HCT116 (cell line): ENCODE results near the gene SLC40A1. TPM values are rescaled to one million over a fixed set of nuclear protein-coding genes. Genes with fewer than 3 reads are reported as not detected.

Source experiments
- ATAC-seq: fragments of 200-7000 bp; cut with Tn5 transposase; 2 replicates; pipeline ENCODE4 v1.9.1; 2020; ENCODE audit warnings: mild to moderate bottlenecking, moderate library complexity
- BruUV-seq: library from RNA; stranded (reverse); fragments of 400-500 nt; replicated peaks from 2 replicates; lab custom pipeline; 2021; lab: Mats Ljungman, UMichigan
- CTCF ChIA-PET: fragments of 300-600 bp; sonication (Branson Sonifier 250); formaldehyde crosslinking; loops from one replicate; lab custom pipeline; 2021; ENCODE audit warnings: antibody characterized with exemption; lab: Charles Lee
- POLR2A ChIA-PET: fragments of 300-600, 350-600 bp; sonication (Branson Sonifier 250); formaldehyde crosslinking; loops from one replicate; lab custom pipeline; 2021; ENCODE audit warnings: antibody characterized with exemption; lab: Charles Lee
- RAD21 ChIA-PET, 2 experiments: fragments of 300-600 bp; sonication (Branson Sonifier 250); formaldehyde crosslinking; loops; one replicate each; lab custom pipeline; 2023; ENCODE audit warnings: low total read pairs in 2 of 2; ENCODE audit not compliant: uncharacterized antibody in 2 of 2, unreplicated experiment in 2 of 2, low non-redundant PET in 1 of 2; lab: Charles Lee
- DNase-seq: peaks from one replicate; pipeline ENCODE4 v3.0.0-alpha.2; 2010; ENCODE audit warnings: low read depth, low spot score
- H2AFZ ChIP-seq: fragments of 200-600 bp; shearing (Covaris generic), sonication (generic); 2 replicates; pipeline ENCODE4 v1.6.1; 2017; ENCODE audit warnings: low read depth, mixed run types, mixed read lengths, antibody characterized with exemption, low read length; ENCODE audit not compliant: poor library complexity, severe bottlenecking
- H3K27ac ChIP-seq: 2 replicates; pipeline ENCODE4 v1.5.1; 2012; ENCODE audit warnings: low read depth, low read length
- H3K27me3 ChIP-seq: fragments of 200-600 bp; sonication (generic); 2 replicates; pipeline ENCODE4 v1.6.1; 2016; ENCODE audit warnings: mixed run types, low read length, mixed read lengths; ENCODE audit not compliant: insufficient read depth
- H3K36me3 ChIP-seq, 2 experiments: fragments of 200-500 bp in 1 of 2; fragments of 200-600 bp in 1 of 2; sonication (Bioruptor generic) in 1 of 2; sonication (generic) in 1 of 2; 2 replicates each; pipeline versions ENCODE4 v1.5.1 to v1.6.1; 2014 to 2016; ENCODE audit warnings: low read length in 2 of 2, inconsistent platforms in 1 of 2, mixed read lengths in 1 of 2, mixed run types in 1 of 2; ENCODE audit not compliant: insufficient read depth in 2 of 2, control insufficient read depth in 1 of 2
- H3K4me1 ChIP-seq, 2 experiments: fragments of 200-600 bp in 1 of 2; sonication (generic) in 1 of 2; 2 replicates each; pipeline versions ENCODE4 v1.5.1 to v1.6.1; 2012 to 2017; ENCODE audit warnings: low read length in 2 of 2, inconsistent platforms in 1 of 2, mild to moderate bottlenecking in 1 of 2, mixed read lengths in 1 of 2, mixed run types in 1 of 2, moderate library complexity in 1 of 2; ENCODE audit not compliant: insufficient read depth in 2 of 2, control insufficient read depth in 1 of 2
- H3K4me2 ChIP-seq: fragments of 200-600 bp; sonication (generic); 2 replicates; pipeline ENCODE4 v1.6.1; 2017; ENCODE audit warnings: mixed run types, low read length, mixed read lengths
- H3K4me3 ChIP-seq, 2 experiments: fragments of 200-600 bp in 1 of 2; sonication (generic) in 1 of 2; replicated peaks in 1 of 2; 2 replicates each; pipeline ENCODE4 v1.5.1; 2011 to 2016; ENCODE audit warnings: low read length in 2 of 2, control low read depth in 1 of 2, low read depth in 1 of 2, mild to moderate bottlenecking in 1 of 2, mixed read lengths in 1 of 2, mixed run types in 1 of 2
- H3K79me2 ChIP-seq: fragments of 200-600 bp; sonication (generic); 2 replicates; pipeline ENCODE4 v1.6.1; 2017; ENCODE audit warnings: mild to moderate bottlenecking, mixed run types, low read length, moderate library complexity, mixed read lengths; ENCODE audit not compliant: insufficient read depth
- H3K9ac ChIP-seq: fragments of 200-600 bp; sonication (generic); 2 replicates; pipeline ENCODE4 v1.6.1; 2016; ENCODE audit warnings: low read length, mixed read lengths
- H3K9me2 ChIP-seq: fragments of 200-600 bp; sonication (generic), shearing (Covaris generic); 2 replicates; pipeline ENCODE4 v1.6.1; 2017; ENCODE audit warnings: mixed run types, mild to moderate bottlenecking, moderate library complexity; ENCODE audit not compliant: insufficient read depth
- H3K9me3 ChIP-seq, 2 experiments: fragments of 200-500 bp in 1 of 2; fragments of 200-600 bp in 1 of 2; sonication (Bioruptor generic) in 1 of 2; sonication (generic) in 1 of 2; 2 replicates each; pipeline ENCODE4 v1.6.1; 2014 to 2017; ENCODE audit warnings: low read length in 2 of 2, mixed read lengths in 2 of 2, inconsistent platforms in 1 of 2, low read depth in 1 of 2, mild to moderate bottlenecking in 1 of 2, mixed run types in 1 of 2, moderate library complexity in 1 of 2; ENCODE audit not compliant: control insufficient read depth in 1 of 2, insufficient read depth in 1 of 2
- H4K20me1 ChIP-seq: fragments of 200-600 bp; sonication (generic), shearing (Covaris generic); 2 replicates; pipeline ENCODE4 v1.6.1; 2017; ENCODE audit warnings: mixed run types, mild to moderate bottlenecking, moderate library complexity; ENCODE audit not compliant: insufficient read depth
- CBX3 ChIP-seq: IDR thresholded peaks from 2 replicates; pipeline ENCODE4 v1.6.1; 2012; ENCODE audit warnings: low read depth
- EGR1 ChIP-seq: IDR thresholded peaks from 2 replicates; pipeline ENCODE4 v1.6.1; 2012; ENCODE audit warnings: low read depth
- EZH2 ChIP-seq: fragments of 200-600 bp; sonication (generic); IDR thresholded peaks from 2 replicates; pipeline ENCODE4 v1.6.1; 2017; ENCODE audit warnings: antibody characterized with exemption, mixed run types
- FOSL1 ChIP-seq: IDR thresholded peaks from 2 replicates; pipeline ENCODE4 v1.6.1; 2012; ENCODE audit warnings: low read depth
- JUND ChIP-seq: IDR thresholded peaks from 2 replicates; pipeline ENCODE4 v1.6.1; 2012
- MAX ChIP-seq: IDR thresholded peaks from 2 replicates; pipeline ENCODE4 v1.6.1; 2012
- RAD21 ChIP-seq: IDR thresholded peaks from 2 replicates; pipeline ENCODE4 v1.6.1; 2012; ENCODE audit warnings: low read depth, mild to moderate bottlenecking
- SIN3A ChIP-seq: IDR thresholded peaks from 2 replicates; pipeline ENCODE4 v1.6.1; 2012; ENCODE audit warnings: low read depth
- SRF ChIP-seq: IDR thresholded peaks from 2 replicates; pipeline ENCODE4 v1.6.1; 2012; ENCODE audit warnings: low read depth
- YY1 ChIP-seq: IDR thresholded peaks from 2 replicates; pipeline ENCODE4 v1.6.1; 2011; ENCODE audit warnings: low read length, low read depth, moderate library complexity, mild to moderate bottlenecking; ENCODE audit not compliant: insufficient replicate concordance; ENCODE audit errors: extremely low read depth
- ZBTB33 ChIP-seq: IDR thresholded peaks from 2 replicates; pipeline ENCODE4 v1.6.1; 2011; ENCODE audit warnings: mild to moderate bottlenecking, low read length, moderate library complexity; ENCODE audit not compliant: insufficient replicate concordance; ENCODE audit errors: extremely low read depth
- ZNF274 ChIP-seq: fragments of 200-500 bp; sonication (Bioruptor generic); IDR thresholded peaks from 2 replicates; pipeline ENCODE4 v1.6.1; 2014; ENCODE audit warnings: mild to moderate bottlenecking, low read depth, low read length, inconsistent platforms
- intact Hi-C: fragments of 100-400 bp; cut with micrococcal nuclease; formaldehyde crosslinking; loops from 2 replicates; pipeline ENCODE4 v1.10.0; 2022
- total RNA-seq: library from RNA; stranded (reverse); gene quantifications from one replicate; pipeline ENCODE4 v1.2.1, GENCODE V29; 2021; ENCODE audit not compliant: unreplicated experiment

Gene SLC40A1
- total RNA-seq, 1 experiment from 2014 or later = 1.5 TPM

GRCh38 chr2:189526241-189526640, 54.3 kb downstream of the SLC40A1 start:
- CTCF ChIA-PET = no interaction called here
- no peak for DNase-seq
- no peaks in the 10 kb centered on the region for H3K4me1 ChIP-seq
- no peak overlapping the region for H3K27ac ChIP-seq
- no peaks in the 10 kb centered on the region for H3K79me2 ChIP-seq
- no peaks in the 10 kb centered on the region for H3K9me2 ChIP-seq
- H3K27me3 ChIP-seq = no peaks in the 10 kb centered on the region
- intact Hi-C loops = no loop called here
- POLR2A ChIA-PET = no interaction called here
- no peaks in the 10 kb centered on the region for H3K9me3 ChIP-seq
- H3K36me3 ChIP-seq = no peaks in the 10 kb centered on the region
- H3K9ac ChIP-seq = no peak overlapping the region
- ATAC-seq = no peak
- no peak for TF ChIP-seq JUND
- TF ChIP-seq EGR1 = no peak
- TF ChIP-seq CBX3 = no peak
- TF ChIP-seq SRF = no peak
- TF ChIP-seq FOSL1 = no peak
- no peak for TF ChIP-seq EZH2
- no peak for TF ChIP-seq YY1
- no peak for TF ChIP-seq ZBTB33
- no peak for TF ChIP-seq ZNF274
- no peak for TF ChIP-seq MAX
- TF ChIP-seq SIN3A = no peak
- TF ChIP-seq RAD21 = no peak
- BruUV-seq = no TSS peak
- RAD21 ChIA-PET = no interaction called here
- no peak overlapping the region for H2AFZ ChIP-seq
- H3K4me2 ChIP-seq = no peak overlapping the region
- no peak overlapping the region for H3K4me3 ChIP-seq
- H4K20me1 ChIP-seq = no peaks in the 10 kb centered on the region
